ENCODE measurements around the gene CRTC3.

DNA sequence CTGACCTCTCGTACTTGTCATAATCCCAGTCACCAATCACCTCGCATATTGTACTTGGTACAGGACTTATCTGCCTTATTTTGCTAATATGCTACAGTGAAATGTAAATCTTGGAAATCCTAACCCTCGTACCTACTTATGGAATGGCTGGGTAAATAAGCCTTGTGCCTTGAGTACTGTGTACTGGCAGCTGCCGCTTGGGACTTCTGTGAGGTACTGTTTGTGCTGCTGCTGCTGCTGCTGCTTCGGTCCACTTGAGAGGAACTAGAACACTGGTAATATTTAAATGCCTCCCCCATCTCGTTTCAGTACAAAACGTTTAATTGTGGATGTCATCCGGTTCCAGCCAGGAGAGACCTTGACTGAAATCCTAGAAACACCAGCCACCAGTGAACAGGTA is 42.5 kb upstream of the CRTC3 start:
- TF ChIP-seq POLR2AphosphoS5 (IDR thresholded peaks at IDR 0.05; ENCODE audit: low read depth, low read length) (no peak), TAF1 (IDR thresholded peaks at IDR 0.05; ENCODE audit: borderline replicate concordance, insufficient read depth, low read length) (no peak), FOXP2 (optimal IDR thresholded peaks at IDR 0.05; ENCODE audit: borderline replicate concordance, extremely low read depth, extremely low read length, insufficient read depth) (no peak), SIN3A (IDR thresholded peaks at IDR 0.05; ENCODE audit: borderline replicate concordance, insufficient read depth, low read length) (no peak)
- TF ChIP-seq, protein P1, sequence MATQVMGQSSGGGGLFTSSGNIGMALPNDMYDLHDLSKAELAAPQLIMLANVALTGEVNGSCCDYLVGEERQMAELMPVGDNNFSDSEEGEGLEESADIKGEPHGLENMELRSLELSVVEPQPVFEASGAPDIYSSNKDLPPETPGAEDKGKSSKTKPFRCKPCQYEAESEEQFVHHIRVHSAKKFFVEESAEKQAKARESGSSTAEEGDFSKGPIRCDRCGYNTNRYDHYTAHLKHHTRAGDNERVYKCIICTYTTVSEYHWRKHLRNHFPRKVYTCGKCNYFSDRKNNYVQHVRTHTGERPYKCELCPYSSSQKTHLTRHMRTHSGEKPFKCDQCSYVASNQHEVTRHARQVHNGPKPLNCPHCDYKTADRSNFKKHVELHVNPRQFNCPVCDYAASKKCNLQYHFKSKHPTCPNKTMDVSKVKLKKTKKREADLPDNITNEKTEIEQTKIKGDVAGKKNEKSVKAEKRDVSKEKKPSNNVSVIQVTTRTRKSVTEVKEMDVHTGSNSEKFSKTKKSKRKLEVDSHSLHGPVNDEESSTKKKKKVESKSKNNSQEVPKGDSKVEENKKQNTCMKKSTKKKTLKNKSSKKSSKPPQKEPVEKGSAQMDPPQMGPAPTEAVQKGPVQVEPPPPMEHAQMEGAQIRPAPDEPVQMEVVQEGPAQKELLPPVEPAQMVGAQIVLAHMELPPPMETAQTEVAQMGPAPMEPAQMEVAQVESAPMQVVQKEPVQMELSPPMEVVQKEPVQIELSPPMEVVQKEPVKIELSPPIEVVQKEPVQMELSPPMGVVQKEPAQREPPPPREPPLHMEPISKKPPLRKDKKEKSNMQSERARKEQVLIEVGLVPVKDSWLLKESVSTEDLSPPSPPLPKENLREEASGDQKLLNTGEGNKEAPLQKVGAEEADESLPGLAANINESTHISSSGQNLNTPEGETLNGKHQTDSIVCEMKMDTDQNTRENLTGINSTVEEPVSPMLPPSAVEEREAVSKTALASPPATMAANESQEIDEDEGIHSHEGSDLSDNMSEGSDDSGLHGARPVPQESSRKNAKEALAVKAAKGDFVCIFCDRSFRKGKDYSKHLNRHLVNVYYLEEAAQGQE (IDR thresholded peaks at IDR 0.05; ENCODE audit: insufficient read depth in 1 of 2, low read depth in 2 of 2, low read length in 2 of 2): no peak

All from PFSK-1 (cell line).